GM12872 (cell line): ENCODE data around the gene GARRE1.

Source experiments
- TF ChIP-seq, protein P1 (sequence below): IDR thresholded peaks from 3 replicates; pipeline ENCODE4 v1.5.1; 2011; ENCODE audit warnings: low read depth, mild to moderate bottlenecking, low read length, moderate library complexity; ENCODE audit not compliant: insufficient read depth

Gene GARRE1

DNA sequence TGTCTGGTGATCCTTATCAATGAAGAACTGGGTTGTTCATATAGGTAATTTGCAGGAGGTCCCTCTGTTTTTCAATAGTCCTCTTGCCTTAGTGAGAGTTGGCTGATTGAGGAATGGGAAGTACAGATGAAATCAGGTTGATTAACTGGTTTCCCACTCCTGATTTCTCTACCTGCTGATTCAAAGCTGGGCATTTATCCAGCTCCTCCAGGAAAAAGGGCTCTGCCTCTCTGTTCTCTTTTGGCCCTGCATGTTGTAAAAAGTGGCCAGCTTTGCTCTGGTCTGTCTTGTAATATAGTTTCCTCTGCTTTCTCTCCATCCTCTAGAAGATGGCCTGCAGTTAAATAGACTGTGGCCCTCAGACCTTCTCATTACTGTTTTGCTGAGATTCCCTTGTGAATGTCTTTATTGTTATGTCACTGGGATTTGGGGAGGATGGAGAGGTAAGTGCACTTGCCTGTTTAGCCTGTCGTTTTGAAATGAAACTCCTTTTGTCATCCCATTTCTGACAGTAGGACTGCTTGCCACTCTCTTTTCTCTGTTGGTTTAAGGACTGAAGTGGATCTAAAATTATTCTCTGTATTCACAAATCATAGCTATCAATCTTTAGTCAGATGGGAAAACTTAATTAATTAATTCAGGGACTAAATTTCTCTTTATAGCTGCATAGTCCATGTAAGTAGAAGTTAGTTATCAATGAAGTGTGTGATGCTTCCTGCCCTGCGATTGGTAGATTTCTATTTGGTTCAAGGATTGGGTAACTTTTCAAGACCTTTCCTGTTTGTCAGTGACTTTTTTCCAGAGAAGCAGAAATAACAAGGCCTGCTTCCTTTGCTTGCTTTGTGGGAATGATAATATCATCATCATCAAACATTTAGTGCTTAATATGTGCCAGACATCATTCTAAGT lies 28.5 kb downstream of the GARRE1 start:
- TF ChIP-seq, protein P1, sequence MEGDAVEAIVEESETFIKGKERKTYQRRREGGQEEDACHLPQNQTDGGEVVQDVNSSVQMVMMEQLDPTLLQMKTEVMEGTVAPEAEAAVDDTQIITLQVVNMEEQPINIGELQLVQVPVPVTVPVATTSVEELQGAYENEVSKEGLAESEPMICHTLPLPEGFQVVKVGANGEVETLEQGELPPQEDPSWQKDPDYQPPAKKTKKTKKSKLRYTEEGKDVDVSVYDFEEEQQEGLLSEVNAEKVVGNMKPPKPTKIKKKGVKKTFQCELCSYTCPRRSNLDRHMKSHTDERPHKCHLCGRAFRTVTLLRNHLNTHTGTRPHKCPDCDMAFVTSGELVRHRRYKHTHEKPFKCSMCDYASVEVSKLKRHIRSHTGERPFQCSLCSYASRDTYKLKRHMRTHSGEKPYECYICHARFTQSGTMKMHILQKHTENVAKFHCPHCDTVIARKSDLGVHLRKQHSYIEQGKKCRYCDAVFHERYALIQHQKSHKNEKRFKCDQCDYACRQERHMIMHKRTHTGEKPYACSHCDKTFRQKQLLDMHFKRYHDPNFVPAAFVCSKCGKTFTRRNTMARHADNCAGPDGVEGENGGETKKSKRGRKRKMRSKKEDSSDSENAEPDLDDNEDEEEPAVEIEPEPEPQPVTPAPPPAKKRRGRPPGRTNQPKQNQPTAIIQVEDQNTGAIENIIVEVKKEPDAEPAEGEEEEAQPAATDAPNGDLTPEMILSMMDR = no peak

DNA sequence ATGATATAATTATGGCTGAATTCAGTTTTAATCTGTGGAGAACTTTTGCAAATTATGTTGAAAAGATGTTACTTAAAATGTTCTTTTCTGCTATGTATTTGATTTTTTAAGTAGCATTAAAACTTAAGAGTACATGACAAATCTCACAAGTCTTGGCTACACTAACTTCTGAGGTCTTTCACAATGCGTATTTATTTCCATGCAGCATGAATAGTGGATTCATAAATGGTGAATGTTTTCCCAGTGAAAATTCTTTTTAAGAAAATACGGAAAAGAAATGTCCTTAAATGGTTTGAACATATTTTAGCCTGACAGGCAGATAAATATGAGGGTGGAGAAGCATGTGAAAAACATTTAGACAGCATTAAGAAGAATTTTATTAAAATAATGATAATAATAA lies 30.2 kb downstream of the GARRE1 start:
- TF ChIP-seq, protein P1 = no peak

DNA sequence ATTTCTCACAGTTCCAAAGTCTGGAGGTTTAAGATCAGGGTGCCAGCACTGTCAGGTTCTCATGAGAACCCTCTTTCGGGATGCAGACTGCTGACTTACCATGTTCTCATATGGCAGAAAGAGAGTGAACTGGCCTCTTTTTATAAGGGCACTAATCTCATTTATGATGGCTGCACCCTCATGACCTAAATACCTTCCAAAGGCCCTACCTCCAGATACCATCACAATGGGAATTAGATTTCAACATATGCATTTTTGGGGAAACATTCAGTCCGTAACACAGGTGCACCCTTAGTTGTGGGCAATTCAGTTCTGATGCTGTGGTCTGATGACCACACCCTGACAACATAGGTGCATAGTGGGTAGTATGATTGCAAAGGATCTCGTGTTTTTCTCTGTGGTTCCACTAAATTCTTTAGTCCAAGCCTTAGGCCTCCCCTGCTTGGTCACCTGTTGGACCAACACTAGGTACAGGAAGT lies 33.3 kb downstream of the GARRE1 start:
- TF ChIP-seq, protein P1 = no peak

DNA sequence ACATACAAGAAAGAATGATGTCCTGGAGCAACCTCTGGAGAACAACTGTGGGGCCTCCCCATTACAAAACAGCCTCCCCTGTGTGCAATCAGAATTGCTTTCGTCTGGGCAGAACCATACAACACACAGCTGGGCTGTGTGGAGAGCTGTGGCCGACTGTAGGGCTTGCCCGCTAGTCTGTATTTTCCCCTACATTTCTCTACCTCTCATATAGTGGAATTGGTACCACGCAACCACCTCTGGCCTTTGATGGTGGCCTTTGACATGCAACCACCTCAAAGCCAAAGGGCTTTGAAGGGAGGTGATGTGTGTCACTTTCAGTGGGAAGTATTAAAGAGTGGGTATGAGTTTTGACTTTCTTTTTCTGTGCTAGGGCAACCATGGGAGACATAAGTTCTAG lies 34.0 kb downstream of the GARRE1 start:
- TF ChIP-seq, protein P1 = no peak

DNA sequence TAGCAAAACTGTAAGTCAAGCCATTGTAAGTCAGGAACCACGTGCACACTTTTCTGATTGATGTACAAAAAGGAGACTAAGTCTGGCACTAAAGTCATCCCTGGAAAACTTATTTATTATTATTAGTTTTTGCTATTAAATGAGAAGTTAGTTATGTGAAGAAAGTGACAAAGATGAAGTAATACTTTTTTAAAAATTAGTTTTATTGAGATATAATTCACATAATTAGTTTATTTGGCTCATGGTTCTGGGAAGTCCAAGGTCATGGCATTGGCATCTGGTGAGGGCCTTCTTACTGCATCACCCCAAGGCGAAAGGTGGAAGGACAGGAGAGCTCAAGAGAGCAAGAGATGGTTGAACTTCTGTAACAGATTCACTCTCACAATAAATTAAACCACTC lies 36.9 kb downstream of the GARRE1 start:
- TF ChIP-seq, protein P1 = no peak

DNA sequence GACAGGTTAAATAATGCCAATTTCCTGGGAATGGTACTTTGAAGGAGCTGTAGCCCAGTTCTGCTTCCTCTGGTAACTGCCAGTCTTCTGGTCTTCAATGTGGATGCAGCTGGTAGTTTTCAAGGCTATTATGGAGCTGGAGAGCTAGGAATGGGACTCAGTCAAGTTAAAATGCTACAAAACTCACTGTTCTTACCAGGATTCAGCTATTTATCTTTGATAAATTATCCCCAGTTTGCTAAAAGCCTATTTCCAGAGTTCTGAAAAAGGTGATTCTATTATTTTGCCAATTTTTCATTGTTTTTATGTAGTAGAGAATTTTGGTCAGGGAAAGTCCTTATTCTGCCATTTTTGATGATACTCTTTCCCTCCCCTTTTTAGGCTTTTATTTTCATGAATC lies 40.7 kb downstream of the GARRE1 start:
- TF ChIP-seq, protein P1 = no peak

DNA sequence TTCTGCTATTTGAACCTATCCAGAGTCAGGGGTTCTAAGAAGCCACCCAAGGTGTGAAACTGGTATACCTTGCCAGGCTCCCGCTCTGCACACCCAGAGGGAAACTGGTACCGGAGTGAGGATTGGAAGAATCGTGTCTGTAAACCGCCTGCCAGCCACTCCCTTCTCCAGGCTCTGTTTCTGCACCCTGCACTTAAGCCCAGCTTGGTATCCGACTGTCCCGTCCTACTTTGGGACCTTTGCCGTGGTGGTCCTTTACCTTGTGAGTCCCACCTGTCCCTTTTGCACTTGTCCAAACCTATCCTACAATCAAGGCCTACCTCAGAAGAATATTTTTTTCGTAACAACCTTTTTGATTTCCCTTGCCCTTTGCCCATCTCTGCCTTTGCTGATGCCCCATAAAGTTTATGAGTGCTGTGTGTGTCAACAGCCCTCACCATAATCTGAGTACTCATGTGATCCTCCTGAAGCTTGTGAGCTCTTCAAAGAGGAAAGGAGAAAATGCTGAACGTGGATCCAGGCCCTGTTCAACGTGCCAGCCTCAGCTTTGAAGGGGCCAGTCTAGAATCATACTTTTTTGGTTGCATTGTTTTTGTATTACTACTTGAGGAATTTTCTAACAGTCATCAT lies 44.7 kb downstream of the GARRE1 start:
- TF ChIP-seq, protein P1 = no peak
